GM12878 (cell line): ENCODE results near the gene GPSM3. TPM values are rescaled to one million over a fixed set of nuclear protein-coding genes. Genes with fewer than 3 reads are reported as not detected.
A peak's percentile ranks its signal among the peaks of the same experiment; 100 is the strongest.

ENCODE experiments used
- ATAC-seq: fragments of 200-7000 bp; cut with Tn5 transposase; 3 replicates; pipeline ENCODE4 v1.9.1; 2020; ENCODE audit warnings: mild to moderate bottlenecking, moderate library complexity
- BruUV-seq: library from RNA; stranded (reverse); fragments of 400-500 nt; replicated peaks from 2 replicates; lab custom pipeline; 2021; lab: Mats Ljungman, UMichigan
- CTCF ChIA-PET: fragments of 300-600 bp; sonication (Branson Sonifier 250); formaldehyde crosslinking; extraction: SDS; loops from one replicate; lab custom pipeline; 2021; ENCODE audit warnings: inconsistent platforms; lab: Yijun Ruan, JAX
- POLR2A ChIA-PET: fragments of 350-600 bp; formaldehyde crosslinking; extraction: SDS; loops from one replicate; lab custom pipeline; 2021; ENCODE audit warnings: inconsistent platforms; lab: Charles Lee
- RAD21 ChIA-PET: fragments of 300-600 bp; sonication (Branson Sonifier 250); formaldehyde crosslinking; loops from one replicate; lab custom pipeline; 2023; ENCODE audit warnings: antibody characterized with exemption; ENCODE audit not compliant: unreplicated experiment; lab: Charles Lee
- SMC1A ChIA-PET: fragments of 300-600 bp; sonication (Branson Sonifier 250); formaldehyde crosslinking; loops from one replicate; lab custom pipeline; 2023; ENCODE audit not compliant: unreplicated experiment, uncharacterized antibody; lab: Charles Lee
- DNase-seq: peaks from one replicate; pipeline ENCODE4 v3.0.0-alpha.2; 2011; ENCODE audit warnings: low read depth, low spot score
- FAIRE-seq: peaks from 3 replicates; lab custom pipeline; 2011; peaks lifted over from hg19 to GRCh38; lab: Jason Lieb, UNC
- H2AFZ ChIP-seq: 2 replicates; pipeline ENCODE4 v1.6.0; 2011; ENCODE audit warnings: low read depth, low read length, control low read depth; ENCODE audit not compliant: control insufficient read depth
- H3K27ac ChIP-seq: 2 replicates; pipeline ENCODE4 v1.5.1; 2011; ENCODE audit warnings: control low read depth; ENCODE audit not compliant: control insufficient read depth, insufficient read depth
- H3K27me3 ChIP-seq, 2 experiments: replicated peaks in 1 of 2; 2 replicates each; pipeline versions ENCODE4 v1.6.0 to v1.6.1; 2011; ENCODE audit warnings: low read length in 1 of 2; ENCODE audit not compliant: control insufficient read depth in 2 of 2, insufficient read depth in 2 of 2
- H3K36me3 ChIP-seq, 2 experiments: 2 replicates each; pipeline ENCODE4 v1.5.1; 2011; ENCODE audit warnings: low read length in 1 of 2; ENCODE audit not compliant: control insufficient read depth in 2 of 2, insufficient read depth in 2 of 2
- H3K4me1 ChIP-seq: 2 replicates; pipeline ENCODE4 v1.6.1; 2011; ENCODE audit warnings: mild to moderate bottlenecking, low read length, moderate library complexity, mixed read lengths; ENCODE audit not compliant: control insufficient read depth, insufficient read depth
- H3K4me2 ChIP-seq: 2 replicates; pipeline ENCODE4 v1.6.0; 2011; ENCODE audit warnings: control low read depth; ENCODE audit not compliant: control insufficient read depth, insufficient read depth
- H3K4me3 ChIP-seq: fragments of 200-600 bp; sonication (generic); 2 replicates; pipeline ENCODE4 v1.5.1; 2016
- H3K79me2 ChIP-seq: 2 replicates; pipeline ENCODE4 v1.6.0; 2011; ENCODE audit warnings: low read length; ENCODE audit not compliant: control insufficient read depth, insufficient read depth
- H3K9ac ChIP-seq: 2 replicates; pipeline ENCODE4 v1.8.0; 2011; ENCODE audit warnings: low read length, control low read depth, mixed read lengths; ENCODE audit not compliant: control insufficient read depth, insufficient read depth
- H3K9me3 ChIP-seq: replicated peaks from 3 replicates; pipeline ENCODE4 v1.5.1; 2011; ENCODE audit warnings: mild to moderate bottlenecking, low read length; ENCODE audit not compliant: control insufficient read depth, insufficient read depth
- H4K20me1 ChIP-seq: 2 replicates; pipeline ENCODE4 v1.6.0; 2011; ENCODE audit not compliant: control insufficient read depth, insufficient read depth
- BCL3 ChIP-seq: IDR thresholded peaks from 2 replicates; pipeline ENCODE4 v1.6.1; 2011; ENCODE audit warnings: borderline replicate concordance, low read depth, mild to moderate bottlenecking, moderate library complexity, low read length; ENCODE audit not compliant: insufficient read depth, poor library complexity, severe bottlenecking
- CTCF ChIP-seq, 3 experiments: IDR thresholded peaks in 2 of 3; conservative IDR thresholded peaks in 1 of 3; 2 replicates each; pipeline ENCODE4 v1.5.1; 2011; ENCODE audit warnings: low read depth in 3 of 3, low read length in 3 of 3, mild to moderate bottlenecking in 3 of 3, control low read depth in 2 of 3, moderate library complexity in 2 of 3, inconsistent platforms in 1 of 3, mixed read lengths in 1 of 3; ENCODE audit not compliant: control insufficient read depth in 2 of 3, insufficient read depth in 1 of 3; ENCODE audit errors: extremely low read depth in 1 of 3
- ELK1 ChIP-seq: IDR thresholded peaks from 2 replicates; pipeline ENCODE4 v1.6.1; 2012; ENCODE audit warnings: low read depth, low read length, improper control_type of control experiment
- RAD21 ChIP-seq: IDR thresholded peaks from 2 replicates; pipeline ENCODE4 v1.6.1; 2011; ENCODE audit warnings: mild to moderate bottlenecking, low read depth, low read length, moderate library complexity; ENCODE audit not compliant: insufficient read depth
- WGBS: methylation state at CpG from one replicate; pipeline ENCODE4 v1.1.6; 2016; ENCODE audit warnings: low lambda C conversion rate; ENCODE audit not compliant: insufficient replicate concordance, insufficient coverage; ENCODE audit errors: missing lambda C conversion rate; 5-methylcytosine and 5-hydroxymethylcytosine counted together
- in situ Hi-C: fragments of 300-500 bp; cut with MboI; formaldehyde crosslinking; loops from 9 replicates; pipeline ENCODE4 v1.14.3; 2018; ENCODE audit warnings: mixed read lengths
- intact Hi-C: fragments of 100-400 bp; cut with micrococcal nuclease; formaldehyde crosslinking; loops from one replicate; pipeline ENCODE4 v1.14.2; 2022; ENCODE audit not compliant: unreplicated experiment
- polyA plus RNA-seq, 11 experiments: library from polyadenylated mRNA; depleted of rRNA in 4 of 11; unstranded in 6 of 11; stranded (reverse) in 5 of 11; fragments of >200 nt; fragmentation: Nextera tagmentation in 4 of 11; fragmentation: Illumina TruSeq in 1 of 11; extraction: Ambion mirVana in 4 of 11; extraction: Trizol in 1 of 11; gene quantifications; 1 replicate in 1 of 11; 2 replicates in 10 of 11; pipeline versions ENCODE4 v1.2.1 to v1.2.3, GENCODE V29; 2011 to 2016; ENCODE audit warnings: inconsistent platforms in 2 of 11, missing spikeins in 2 of 11, low read depth in 1 of 11
- total RNA-seq, 4 experiments: library from RNA; depleted of rRNA in 3 of 4; stranded (reverse); fragments of >200 nt in 3 of 4; fragmentation: Illumina TruSeq in 1 of 4; extraction: Trizol in 1 of 4; gene quantifications; 2 replicates each; pipeline versions ENCODE4 v1.2.1 to v1.2.3, GENCODE V29; 2013 to 2021

GPSM3 gene
- total and polyA plus RNA-seq, 10 of the 15 experiments (the other 5 are each of a cell fraction or from before 2014, with no cell fraction given): 22.0 to 137 (median 113) TPM

DNA sequence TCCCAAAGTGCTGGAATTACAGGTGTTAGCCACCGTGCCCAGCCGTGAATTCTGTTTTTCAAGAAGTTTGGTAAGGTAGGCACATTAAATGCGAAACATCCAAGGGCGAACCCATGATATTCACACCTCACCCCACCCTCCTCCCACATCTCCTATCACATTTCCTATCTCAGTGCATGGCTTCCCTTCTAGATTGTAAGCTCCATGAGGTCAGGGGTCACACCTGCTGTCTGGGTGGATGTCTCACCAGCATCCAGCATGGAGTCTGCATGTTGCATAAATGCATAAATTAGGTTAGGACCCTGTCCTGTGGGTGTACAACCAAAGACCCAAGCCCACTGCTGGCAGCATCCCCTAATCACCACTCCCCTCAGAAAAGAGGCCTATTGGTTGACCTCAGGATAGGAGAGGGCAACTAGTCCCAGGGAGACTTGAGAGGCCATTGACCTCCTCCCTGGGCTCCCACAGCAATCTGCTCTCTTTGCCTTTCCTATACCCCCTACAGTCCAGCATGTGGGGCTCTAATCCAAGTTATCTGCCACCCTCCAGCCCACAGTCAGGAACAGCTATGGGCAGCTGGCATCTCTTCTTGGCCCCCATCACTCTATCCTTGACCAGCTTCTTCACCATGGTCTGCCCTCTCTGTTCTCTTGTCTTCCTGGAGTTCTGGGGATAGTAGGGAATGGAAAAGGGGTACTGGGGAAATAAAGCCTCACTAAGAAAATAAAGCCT lies 44.9 kb downstream of the GPSM3 start:
- ChIA-PET CTCF (no interaction called here), SMC1A (no interaction called here), RAD21 (no interaction called here), POLR2A (no interaction called here)
- Histone ChIP-seq H4K20me1 (no peaks in the 10 kb centered on the region), H3K27ac (no peak overlapping the region), H3K4me1 (no peaks in the 10 kb centered on the region), H3K4me3 (no peak overlapping the region), H3K36me3 (no peaks in the 10 kb centered on the region), H2AFZ (no peak overlapping the region), H3K27me3 (peaks cover 9 to 12% of the 10 kb centered on the region in 2 experiments), H3K79me2 (no peaks in the 10 kb centered on the region), H3K9ac (no peak overlapping the region), H3K9me3 (no peaks in the 10 kb centered on the region; the same call in 2 of the 3 replicates), H3K4me2 (no peak overlapping the region)
- ATAC-seq: peak; percentile 36; the same call in 1 of the 3 replicates
- intact Hi-C loops: no loop called here
- WGBS: 71% methylated on average over 4 of the region's 4 CpGs
- TF ChIP-seq CTCF (IDR thresholded peaks at IDR 0.05 in 2 of 3, conservative IDR thresholded peaks at IDR 0.05 in 1 of 3; ENCODE audit: control insufficient read depth in 2 of 3, extremely low read depth in 1 of 3, insufficient read depth in 1 of 3, low read depth in 3 of 3, low read length in 3 of 3) (peak in 1 of 3 experiments; percentile 12; a peak in 1 of 6 replicates), ELK1 (no peak), RAD21 (0 out of 2 replicates have a peak, but pooled peaks have one; percentile 26), BCL3 (no peak)
- FAIRE-seq: no peak
- no peak for DNase-seq
- in situ Hi-C loops: no loop called here
- no TSS peak for BruUV-seq
